K562 (cell line): ENCODE results near the gene ASB10. TPM values are rescaled to one million over a fixed set of nuclear protein-coding genes. Genes with fewer than 3 reads are reported as not detected.
A peak's percentile ranks its signal among the peaks of the same experiment; 100 is the strongest.

Source experiments
- HEY1 ChIP-seq: fragments of 250-450 bp; sonication (Bioruptor Pico); IDR thresholded peaks from 2 replicates; pipeline ENCODE4 v1.5.0; 2020; ENCODE audit warnings: mild to moderate bottlenecking, moderate library complexity, borderline replicate concordance
- HMG20A ChIP-seq: fragments of 450-650 bp; formaldehyde crosslinking; conservative IDR thresholded peaks from 2 replicates; pipeline ENCODE4 v1.4.0; 2020; ENCODE audit warnings: mild to moderate bottlenecking, mixed read lengths
- HMGN3 ChIP-seq: IDR thresholded peaks from 2 replicates; pipeline ENCODE4 v1.6.1; 2011; ENCODE audit warnings: borderline replicate concordance, low read depth, mild to moderate bottlenecking, mixed read lengths, low read length; ENCODE audit not compliant: insufficient read length; ENCODE audit errors: extremely low read depth
- MLLT1 ChIP-seq, 2 experiments: fragments of 450-650 bp; IDR thresholded peaks; 2 replicates each; pipeline ENCODE4 v1.6.1; 2016
- SIN3A ChIP-seq, 2 experiments: fragments of 150-350 bp in 1 of 2; IDR thresholded peaks; 2 replicates each; pipeline ENCODE4 v1.6.1; 2011 to 2016; ENCODE audit warnings: borderline replicate concordance in 2 of 2, low read depth in 2 of 2, low read length in 2 of 2, mild to moderate bottlenecking in 2 of 2, moderate library complexity in 2 of 2; ENCODE audit not compliant: control insufficient read depth in 1 of 2
- SMARCE1 ChIP-seq: fragments of 450-650 bp; IDR thresholded peaks from 2 replicates; pipeline ENCODE4 v1.7.1; 2016; ENCODE audit warnings: mild to moderate bottlenecking
- ZBTB9 ChIP-seq: fragments of 450-650 bp; formaldehyde crosslinking; IDR thresholded peaks from 2 replicates; pipeline ENCODE4 v1.4.0; 2020; ENCODE audit warnings: mild to moderate bottlenecking, moderate library complexity
- ZNF586 ChIP-seq: fragments of 450-650 bp; formaldehyde crosslinking; conservative IDR thresholded peaks from 2 replicates; pipeline ENCODE4 v1.4.0; 2020; ENCODE audit warnings: mild to moderate bottlenecking, moderate library complexity
- ZNF785 ChIP-seq: fragments of 250-450 bp; sonication (Bioruptor Pico); IDR thresholded peaks from 2 replicates; pipeline ENCODE4 v1.4.0; 2020; ENCODE audit warnings: mild to moderate bottlenecking
- polyA plus RNA-seq, 8 experiments: library from polyadenylated mRNA; depleted of rRNA in 4 of 8; stranded (reverse) in 5 of 8; unstranded in 3 of 8; fragments of >200 nt; fragmentation: Nextera tagmentation in 2 of 8; fragmentation: Illumina TruSeq in 1 of 8; extraction: Ambion mirVana in 2 of 8; extraction: Trizol in 1 of 8; gene quantifications; 2 replicates each; pipeline versions ENCODE4 v1.2.1 to v1.2.3, GENCODE V29; 2011 to 2014; ENCODE audit warnings: inconsistent platforms in 1 of 8, missing spikeins in 1 of 8
- total RNA-seq, 7 experiments: library from RNA; depleted of rRNA in 6 of 7; stranded (reverse); fragments of >200 nt in 6 of 7; fragmentation: Illumina TruSeq in 2 of 7; extraction: Trizol in 2 of 7; gene quantifications; 2 replicates each; pipeline versions ENCODE4 v1.2.1 to v1.2.3, GENCODE V29; 2011 to 2021; ENCODE audit warnings: low replicate concordance in 1 of 7
- TF ChIP-seq, protein P1 (sequence below): fragments of 450-650 bp; IDR thresholded peaks from 2 replicates; pipeline ENCODE4 v1.6.1; 2014; ENCODE audit warnings: low read depth, mild to moderate bottlenecking, moderate library complexity, borderline replicate concordance
- TF ChIP-seq, protein P2 (sequence below), 2 experiments: fragments of 250-450 bp in 1 of 2; fragments of 450-650 bp in 1 of 2; sonication (Bioruptor Pico) in 1 of 2; IDR thresholded peaks; 2 replicates each; pipeline versions ENCODE4 v1.6.1 to v1.8.0; 2016 to 2021; ENCODE audit warnings: mild to moderate bottlenecking in 2 of 2, moderate library complexity in 2 of 2, missing compliant biosample characterization in 1 of 2, missing genetic modification characterization in 1 of 2

ASB10 gene
- total and polyA plus RNA-seq, 9 of the 15 experiments (the other 6 are each of a cell fraction or from before 2014, with no cell fraction given): not detected

GRCh38 chr7:151168003-151168786 is 18.9 kb downstream of the ASB10 start (continued):
- TF ChIP-seq, protein P1, sequence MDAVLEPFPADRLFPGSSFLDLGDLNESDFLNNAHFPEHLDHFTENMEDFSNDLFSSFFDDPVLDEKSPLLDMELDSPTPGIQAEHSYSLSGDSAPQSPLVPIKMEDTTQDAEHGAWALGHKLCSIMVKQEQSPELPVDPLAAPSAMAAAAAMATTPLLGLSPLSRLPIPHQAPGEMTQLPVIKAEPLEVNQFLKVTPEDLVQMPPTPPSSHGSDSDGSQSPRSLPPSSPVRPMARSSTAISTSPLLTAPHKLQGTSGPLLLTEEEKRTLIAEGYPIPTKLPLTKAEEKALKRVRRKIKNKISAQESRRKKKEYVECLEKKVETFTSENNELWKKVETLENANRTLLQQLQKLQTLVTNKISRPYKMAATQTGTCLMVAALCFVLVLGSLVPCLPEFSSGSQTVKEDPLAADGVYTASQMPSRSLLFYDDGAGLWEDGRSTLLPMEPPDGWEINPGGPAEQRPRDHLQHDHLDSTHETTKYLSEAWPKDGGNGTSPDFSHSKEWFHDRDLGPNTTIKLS: no peak
- TF ChIP-seq ZNF785: no peak
- TF ChIP-seq, protein P2, sequence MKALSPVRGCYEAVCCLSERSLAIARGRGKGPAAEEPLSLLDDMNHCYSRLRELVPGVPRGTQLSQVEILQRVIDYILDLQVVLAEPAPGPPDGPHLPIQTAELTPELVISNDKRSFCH (CRISPR knock-in tag; IDR thresholded peaks at IDR 0.05): no peak
- TF ChIP-seq, protein P2 (tag; IDR thresholded peaks at IDR 0.05): 0 out of 2 replicates have a peak, but pooled peaks have one; percentile 30
- TF ChIP-seq HMG20A (CRISPR knock-in tag): no peak
- no peak for TF ChIP-seq ZNF586 (CRISPR knock-in tag)
- peak; percentile 65; the same call in 1 of the 2 replicates for TF ChIP-seq SMARCE1
- TF ChIP-seq ZBTB9 (CRISPR knock-in tag): 0 out of 2 replicates have a peak, but pooled peaks have one; percentile 24
- TF ChIP-seq HEY1 (CRISPR knock-in tag): no peak
- TF ChIP-seq SIN3A (IDR thresholded peaks at IDR 0.05; ENCODE audit: borderline replicate concordance in 2 of 2, control insufficient read depth in 1 of 2, low read depth in 2 of 2, low read length in 2 of 2): peak in 1 of 2 experiments; percentile 44; a peak in 1 of 4 replicates
- TF ChIP-seq HMGN3: peak; percentile 59
- peak; percentile 66 to 91 for TF ChIP-seq MLLT1 (IDR thresholded peaks at IDR 0.05)
